HepG2 (cell line): ENCODE measurements around the gene NYAP1. TPM values are rescaled to one million over a fixed set of nuclear protein-coding genes. Genes with fewer than 3 reads are reported as not detected.

Source experiments
- HNRNPLL ChIP-seq: fragments of 200-400 bp; formaldehyde crosslinking; IDR thresholded peaks from 2 replicates; pipeline ENCODE4 v1.6.1; 2017; ENCODE audit warnings: mild to moderate bottlenecking, low read depth, low read length; ENCODE audit not compliant: poor library complexity, severe bottlenecking
- LCORL ChIP-seq, 2 experiments: fragments of 450-650 bp in 1 of 2; sonication (generic) in 1 of 2; formaldehyde crosslinking in 1 of 2; IDR thresholded peaks; 2 replicates each; pipeline versions ENCODE4 v1.5.0 to v1.6.1; 2017 to 2020; ENCODE audit warnings: antibody characterized with exemption in 1 of 2, missing genetic modification reagents in 1 of 2
- MAX ChIP-seq: IDR thresholded peaks from 2 replicates; pipeline ENCODE4 v1.6.1; 2012; ENCODE audit warnings: inconsistent platforms
- NAIF1 ChIP-seq: sonication (generic); formaldehyde crosslinking; IDR thresholded peaks from 2 replicates; pipeline ENCODE4 v1.5.0; 2020; ENCODE audit warnings: mild to moderate bottlenecking, missing genetic modification reagents, borderline replicate concordance
- PRDM4 ChIP-seq: sonication (generic); formaldehyde crosslinking; IDR thresholded peaks from 2 replicates; pipeline ENCODE4 v1.9.0; 2021; ENCODE audit warnings: missing genetic modification reagents, borderline replicate concordance
- RERE ChIP-seq: IDR thresholded peaks from 2 replicates; pipeline ENCODE4 v1.6.1; 2016; ENCODE audit warnings: low read depth, missing genetic modification reagents, missing compliant biosample characterization
- TFDP1 ChIP-seq: IDR thresholded peaks from 2 replicates; pipeline ENCODE4 v1.6.1; 2016; ENCODE audit warnings: missing compliant biosample characterization, missing genetic modification reagents, borderline replicate concordance
- ZNF687 ChIP-seq: sonication (generic); formaldehyde crosslinking; IDR thresholded peaks from 2 replicates; pipeline ENCODE4 v1.5.1; 2020; ENCODE audit warnings: mild to moderate bottlenecking, missing genetic modification reagents, moderate library complexity
- ZNF772 ChIP-seq: sonication (generic); formaldehyde crosslinking; IDR thresholded peaks from 2 replicates; pipeline ENCODE4 v1.5.0; 2020; ENCODE audit warnings: mild to moderate bottlenecking, missing genetic modification reagents
- ZNF776 ChIP-seq: sonication (generic); formaldehyde crosslinking; IDR thresholded peaks from 2 replicates; pipeline ENCODE4 v1.4.0; 2020; ENCODE audit warnings: mild to moderate bottlenecking, missing genetic modification reagents
- ZUFSP ChIP-seq: sonication (generic); formaldehyde crosslinking; IDR thresholded peaks from 2 replicates; pipeline ENCODE4 v1.9.0; 2021; ENCODE audit warnings: missing genetic modification reagents, mild to moderate bottlenecking, borderline replicate concordance
- polyA plus RNA-seq, 8 experiments: library from polyadenylated mRNA; depleted of rRNA in 3 of 8; stranded (reverse) in 7 of 8; unstranded in 1 of 8; fragments of >200 nt; fragmentation: Illumina TruSeq in 4 of 8; extraction: Trizol in 4 of 8; gene quantifications; 2 replicates each; pipeline versions ENCODE4 v1.2.1 to v1.2.3, GENCODE V29; 2011 to 2016; ENCODE audit warnings: low read depth in 4 of 8, missing spikeins in 1 of 8, mixed read lengths in 1 of 8; ENCODE audit not compliant: insufficient read depth in 1 of 8
- total RNA-seq, 5 experiments: library from RNA; depleted of rRNA; stranded (reverse); fragments of >200 nt; fragmentation: Illumina TruSeq; extraction: Trizol; gene quantifications; 2 replicates each; pipeline ENCODE4 v1.2.3, GENCODE V29; 2016; ENCODE audit warnings: low read depth in 1 of 5

The NYAP1 gene
- total and polyA plus RNA-seq, 2 of the 13 experiments (the other 11 are each of a cell fraction or from before 2014, with no cell fraction given): 0.15 to 0.46 TPM

GRCh38 chr7:100493476-100494264 is 9.9 kb downstream of the NYAP1 start (continued):
- TF ChIP-seq ZNF687 (CRISPR knock-in tag) (peak; percentile 91), ZUFSP (CRISPR knock-in tag) (no peak), TFDP1 (CRISPR knock-in tag) (peak; percentile 51; the same call in 1 of the 2 replicates), HNRNPLL (peak; percentile 58), ZNF772 (CRISPR knock-in tag) (no peak), ZNF776 (CRISPR knock-in tag) (0 out of 2 replicates have a peak, but pooled peaks have one; percentile 49), NAIF1 (CRISPR knock-in tag) (no peak; the same call in 1 of the 2 replicates), RERE (no peak), PRDM4 (CRISPR knock-in tag) (no peak), LCORL (IDR thresholded peaks at IDR 0.05) (no peak), LCORL (CRISPR knock-in tag; IDR thresholded peaks at IDR 0.05) (peak; percentile 85; the same call in 1 of the 2 replicates), MAX (peak; percentile 51)
